Right hindlimb (tissue), 1 donor: Measurements from ENCODE around the gene DUS4L.

Experiments
- DNase-seq: peaks from one replicate; pipeline ENCODE4 v3.0.0-alpha.2; 2018

Gene DUS4L

DNA sequence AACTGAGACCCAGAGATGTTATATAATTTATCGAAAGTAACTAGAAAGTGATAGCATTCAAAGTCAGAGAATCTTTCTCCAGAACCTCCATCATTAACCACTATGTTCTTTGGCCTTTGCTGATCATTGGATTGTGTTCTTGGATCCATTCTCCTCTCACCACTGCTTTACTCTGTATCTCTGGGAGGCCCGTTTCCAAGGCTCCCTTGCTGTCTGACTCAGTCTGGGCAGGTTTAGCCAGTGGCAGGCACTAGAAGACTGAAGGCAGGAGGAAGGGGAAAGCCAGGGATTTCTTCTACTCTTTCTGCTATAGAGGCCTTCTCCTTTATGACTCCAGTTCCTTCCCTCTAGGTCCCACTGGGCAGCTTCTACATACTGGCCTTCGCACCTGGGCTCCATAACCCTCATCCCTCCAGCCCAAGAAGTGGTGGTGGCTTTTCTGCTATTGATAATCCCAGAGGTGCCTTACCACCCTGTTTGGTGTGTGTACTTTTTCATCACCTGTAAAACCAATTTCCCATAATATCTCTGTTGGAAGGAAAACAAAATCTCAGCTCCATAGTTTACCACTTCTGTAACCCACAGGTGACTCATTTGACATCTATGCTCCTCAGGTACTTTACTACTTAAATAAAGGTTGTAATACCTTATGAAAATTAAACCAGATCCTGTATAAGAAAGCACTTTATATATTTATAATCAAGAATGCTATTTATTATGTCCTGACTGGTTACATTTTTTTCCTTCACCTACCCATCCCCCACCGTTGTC is 52.3 kb downstream of the DUS4L start:
- DNase-seq: no peak

DNA sequence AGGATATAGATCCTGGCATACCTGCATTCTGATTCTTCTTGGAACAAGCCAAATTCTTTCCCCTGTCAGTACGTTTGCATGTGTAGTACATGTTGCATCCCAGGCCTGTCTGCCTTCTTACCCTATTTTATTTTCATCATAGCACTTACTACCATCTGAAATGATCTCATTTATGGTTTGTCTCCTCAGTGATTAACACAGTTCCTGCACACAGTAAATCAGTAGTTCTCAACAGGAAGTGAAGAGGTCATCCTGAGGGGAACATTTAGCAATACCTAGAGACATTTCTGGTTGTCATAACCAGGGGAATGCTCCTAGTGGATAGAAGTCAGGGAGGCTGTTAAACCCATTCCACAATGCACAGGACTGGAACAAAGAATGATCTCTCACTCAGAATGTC is 58.7 kb downstream of the DUS4L start:
- DNase-seq: no peak

DNA sequence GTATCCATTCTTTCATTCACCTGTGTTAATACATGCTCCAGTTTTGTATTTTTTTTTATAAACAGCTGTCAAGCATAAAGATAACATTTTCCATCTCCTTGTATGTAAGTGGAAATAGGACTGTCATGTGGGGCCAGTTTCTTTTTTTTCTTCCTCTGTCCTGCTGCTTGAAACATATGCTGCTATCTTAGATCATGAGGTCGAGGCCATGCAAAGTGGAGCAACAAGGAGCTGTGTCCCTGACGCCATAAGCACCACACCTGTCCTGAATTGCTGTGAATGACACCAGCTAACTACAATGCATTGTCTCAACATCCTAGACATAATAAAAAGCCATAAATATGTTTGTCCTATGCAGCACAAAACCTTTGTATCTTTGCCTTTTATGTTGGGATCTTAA is 59.1 kb downstream of the DUS4L start:
- DNase-seq: no peak

DNA sequence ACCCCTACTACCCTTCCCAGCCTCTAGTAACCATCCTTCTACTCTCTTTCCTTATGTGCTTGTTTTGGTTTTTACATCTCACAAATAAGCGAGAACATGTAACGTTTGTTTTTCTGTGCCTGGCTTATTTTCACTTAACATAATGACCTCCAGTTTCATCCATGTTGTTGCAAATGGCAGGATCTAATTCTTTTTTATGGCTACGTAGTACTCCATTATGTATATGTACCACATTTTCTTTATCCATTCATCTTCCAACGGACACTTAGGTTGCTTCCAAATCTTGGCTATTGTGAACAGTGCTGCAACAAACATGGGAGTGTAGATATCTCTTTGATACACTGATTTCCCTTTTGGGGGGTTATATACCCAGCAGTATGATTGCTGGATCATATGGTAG is 63.2 kb downstream of the DUS4L start:
- DNase-seq: no peak
